Measurements from ENCODE around the gene TEKT5. TPM values are rescaled to one million over a fixed set of nuclear protein-coding genes. Genes with fewer than 3 reads are reported as not detected.
"Not testable (repeated sequence)": the region's sequence is repeated elsewhere in the genome, so short reads cannot be mapped to it uniquely, and the experiment has no call there.

The TEKT5 gene
- polyA plus RNA-seq, 6 donors from 2014 or later: 0.32 to 0.35 TPM; not detected in 4

GRCh38 chr16:10633429-10633828, 61.3 kb downstream of the TEKT5 start:
- not testable (repeated sequence) for H3K4me3 Mint-ChIP-seq; H3K4me1 Mint-ChIP-seq; DNase-seq; H3K27ac Mint-ChIP-seq; ATAC-seq (ENCODE audit: low read depth in 2 of 2)
- Mint-ChIP-seq H3K9me3 (peaks cover 0 to 14% (median 2%) of the 10 kb centered on the region in 7 donors), H3K27me3 (peaks cover 7 to 26% (median 21%) of the 10 kb centered on the region in 3 donors), H3K36me3 (peaks cover 0 to 12% of the 10 kb centered on the region in 2 donors)

GRCh38 chr16:10631886-10632285, 62.8 kb downstream of the TEKT5 start:
- peaks cover 0 to 5% (median 2%) of the 10 kb centered on the region in 3 donors for H3K4me1 Mint-ChIP-seq
- ATAC-seq (ENCODE audit: low read depth in 2 of 2) (no peak), DNase-seq (no peak)
- H3K27me3 Mint-ChIP-seq: peaks cover 7 to 25% (median 18%) of the 10 kb centered on the region in 3 donors
- no peak overlapping the region for H3K4me3 Mint-ChIP-seq
- no peak overlapping the region for H3K27ac Mint-ChIP-seq
- H3K36me3 Mint-ChIP-seq: peaks cover 0 to 12% of the 10 kb centered on the region in 2 donors
- peaks cover 0 to 14% (median 2%) of the 10 kb centered on the region in 7 donors for H3K9me3 Mint-ChIP-seq

DNA sequence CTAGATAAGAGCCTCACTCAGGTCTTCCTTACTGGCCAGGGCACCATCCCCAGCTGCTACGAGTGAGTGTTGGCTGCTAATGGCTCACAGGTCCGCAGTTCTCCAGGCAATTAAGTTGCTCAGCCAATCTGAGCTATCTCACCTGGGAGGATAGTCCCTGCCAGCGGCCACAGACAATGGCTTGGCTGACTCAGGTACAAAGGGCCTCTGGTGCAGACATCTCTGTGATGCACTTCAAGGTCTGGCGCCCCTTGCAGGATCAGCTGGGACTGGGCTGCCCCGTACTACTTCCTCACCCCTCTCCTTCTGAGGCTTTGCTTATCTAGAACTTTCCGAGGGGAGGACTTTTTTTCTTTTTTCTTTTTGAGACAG, 65.2 kb downstream of the TEKT5 start:
- ATAC-seq (ENCODE audit: low read depth in 2 of 2) (no peak), DNase-seq (no peak)
- peaks cover 0 to 6% (median 3%) of the 10 kb centered on the region in 7 donors for H3K9me3 Mint-ChIP-seq
- H3K27me3 Mint-ChIP-seq: peaks cover 13 to 25% (median 23%) of the 10 kb centered on the region in 3 donors
- H3K27ac Mint-ChIP-seq: no peak overlapping the region
- peaks cover 0 to 5% (median 3%) of the 10 kb centered on the region in 3 donors for H3K4me1 Mint-ChIP-seq
- H3K4me3 Mint-ChIP-seq: no peak overlapping the region
- H3K36me3 Mint-ChIP-seq: peaks cover 0 to 10% of the 10 kb centered on the region in 2 donors

GRCh38 chr16:10625595-10626357, 69.0 kb downstream of the TEKT5 start:
- H3K4me1 Mint-ChIP-seq: peaks cover 0 to 10% (median 8%) of the 10 kb centered on the region in 3 donors

GRCh38 chr16:10624527-10624926, 70.2 kb downstream of the TEKT5 start:
- ATAC-seq (ENCODE audit: low read depth in 2 of 2): no peak
- peaks cover 0 to 4% (median 0%) of the 10 kb centered on the region in 7 donors for H3K9me3 Mint-ChIP-seq
- H3K4me3 Mint-ChIP-seq: no peak overlapping the region
- peaks cover 4 to 15% (median 15%) of the 10 kb centered on the region in 3 donors for H3K4me1 Mint-ChIP-seq
- peaks cover 6 to 19% (median 17%) of the 10 kb centered on the region in 3 donors for H3K27me3 Mint-ChIP-seq
- no peaks in the 10 kb centered on the region for H3K36me3 Mint-ChIP-seq
- H3K27ac Mint-ChIP-seq: no peak overlapping the region
- DNase-seq: no peak

More at GRCh38 chr16:10625595-10626357, 69.0 kb downstream of the TEKT5 start:
- peaks cover 0 to 4% (median 0%) of the 10 kb centered on the region in 7 donors for H3K9me3 Mint-ChIP-seq
- no peak overlapping the region for H3K4me3 Mint-ChIP-seq
- H3K27me3 Mint-ChIP-seq: peaks cover 6 to 9% (median 8%) of the 10 kb centered on the region in 3 donors
- DNase-seq (no peak), ATAC-seq (ENCODE audit: low read depth in 2 of 2) (no peak)
- H3K36me3 Mint-ChIP-seq: no peaks in the 10 kb centered on the region
- no peak overlapping the region for H3K27ac Mint-ChIP-seq

GRCh38 chr16:10623059-10623458, 71.7 kb downstream of the TEKT5 start:
- Mint-ChIP-seq H3K4me3 (no peak overlapping the region), H3K9me3 (peaks cover 0 to 4% (median 0%) of the 10 kb centered on the region in 7 donors), H3K4me1 (peaks cover 13 to 24% (median 21%) of the 10 kb centered on the region in 3 donors), H3K27me3 (peaks cover 6 to 33% (median 30%) of the 10 kb centered on the region in 3 donors), H3K36me3 (no peaks in the 10 kb centered on the region), H3K27ac (peak overlapping the region in 2 of 6 donors; percentile 38 to 78)
- no peak for DNase-seq
- no peak for ATAC-seq (ENCODE audit: low read depth in 2 of 2)

GRCh38 chr16:10622036-10622921, 72.5 kb downstream of the TEKT5 start:
- no peak overlapping the region for H3K27ac Mint-ChIP-seq
- H3K4me1 Mint-ChIP-seq: peaks cover 13 to 24% (median 20%) of the 10 kb centered on the region in 3 donors
- DNase-seq: no peak
- H3K27me3 Mint-ChIP-seq: peaks cover 6 to 40% (median 37%) of the 10 kb centered on the region in 3 donors
- no peak overlapping the region for H3K4me3 Mint-ChIP-seq
- H3K36me3 Mint-ChIP-seq: no peaks in the 10 kb centered on the region
- no peak for ATAC-seq (ENCODE audit: low read depth in 2 of 2)
- peaks cover 0 to 4% (median 0%) of the 10 kb centered on the region in 7 donors for H3K9me3 Mint-ChIP-seq

DNA sequence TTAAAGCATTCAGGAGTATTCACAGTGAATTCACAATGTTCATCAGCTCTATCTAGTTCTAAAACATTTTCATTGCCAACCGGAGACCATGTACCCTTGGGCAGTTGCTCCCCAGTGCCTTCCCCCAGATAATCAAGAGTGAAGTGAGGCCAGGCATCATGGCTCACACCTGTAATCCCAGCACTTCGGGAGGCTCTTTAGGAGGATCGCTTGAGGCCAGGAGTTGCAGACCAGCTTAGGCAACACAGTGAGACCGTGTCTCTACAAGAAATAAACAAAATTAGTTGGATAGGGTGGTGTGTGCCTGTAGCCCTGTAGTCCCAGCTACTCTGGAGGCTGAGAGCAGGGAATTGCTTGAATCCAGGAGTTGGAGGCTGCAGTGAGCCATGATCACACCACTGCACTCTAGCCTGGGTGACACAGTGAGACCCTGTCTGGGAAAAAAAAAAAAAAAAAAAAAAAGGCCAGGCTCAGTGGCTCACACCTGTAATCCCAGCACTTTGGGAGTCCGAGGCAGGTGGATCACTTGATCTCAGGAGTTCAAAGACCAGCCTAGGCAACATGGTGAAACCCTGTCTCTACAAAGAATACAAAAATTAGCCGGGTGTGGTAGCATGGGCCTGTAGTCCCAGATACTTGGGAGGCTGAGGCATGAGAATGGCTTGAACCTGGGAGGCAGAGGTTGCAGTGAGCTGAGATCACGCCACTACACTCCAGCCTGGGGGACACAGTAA, 73.3 kb downstream of the TEKT5 start:
- not testable (repeated sequence) for ATAC-seq (ENCODE audit: low read depth in 2 of 2); H3K36me3 Mint-ChIP-seq; H3K4me3 Mint-ChIP-seq; DNase-seq; H3K9me3 Mint-ChIP-seq
- peaks cover 13 to 24% (median 16%) of the 10 kb centered on the region in 3 donors for H3K4me1 Mint-ChIP-seq
- peaks cover 6 to 43% (median 36%) of the 10 kb centered on the region in 3 donors for H3K27me3 Mint-ChIP-seq
- peak overlapping the region in 2 of 6 donors; percentile 19 to 82 for H3K27ac Mint-ChIP-seq

GRCh38 chr16:10620120-10620519, 74.6 kb downstream of the TEKT5 start:
- peaks cover 0 to 43% (median 36%) of the 10 kb centered on the region in 3 donors for H3K27me3 Mint-ChIP-seq
- DNase-seq: no peak
- ATAC-seq (ENCODE audit: low read depth in 2 of 2): no peak
- H3K36me3 Mint-ChIP-seq: no peaks in the 10 kb centered on the region
- peak overlapping the region in 6 of 8 donors; percentile 40 to 83 (median 72) for H3K4me3 Mint-ChIP-seq
- H3K4me1 Mint-ChIP-seq: peaks cover 17 to 24% (median 20%) of the 10 kb centered on the region in 3 donors
- peak overlapping the region in 3 of 6 donors; percentile 50 to 88 (median 71) for H3K27ac Mint-ChIP-seq
- H3K9me3 Mint-ChIP-seq: peaks cover 0 to 4% (median 0%) of the 10 kb centered on the region in 7 donors

GRCh38 chr16:10619271-10619849, 75.4 kb downstream of the TEKT5 start:
- peaks cover 0 to 36% (median 35%) of the 10 kb centered on the region in 3 donors for H3K27me3 Mint-ChIP-seq
- DNase-seq: peak; percentile 51
- peak overlapping the region; percentile 24 to 83 (median 72) for H3K4me3 Mint-ChIP-seq
- no peaks in the 10 kb centered on the region for H3K9me3 Mint-ChIP-seq
- no peaks in the 10 kb centered on the region for H3K36me3 Mint-ChIP-seq
- peak overlapping the region in 5 of 6 donors; percentile 17 to 88 (median 71) for H3K27ac Mint-ChIP-seq
- peak; percentile 91 to 92 for ATAC-seq (ENCODE audit: low read depth in 2 of 2)
- peaks cover 21 to 28% (median 24%) of the 10 kb centered on the region in 3 donors for H3K4me1 Mint-ChIP-seq

DNA sequence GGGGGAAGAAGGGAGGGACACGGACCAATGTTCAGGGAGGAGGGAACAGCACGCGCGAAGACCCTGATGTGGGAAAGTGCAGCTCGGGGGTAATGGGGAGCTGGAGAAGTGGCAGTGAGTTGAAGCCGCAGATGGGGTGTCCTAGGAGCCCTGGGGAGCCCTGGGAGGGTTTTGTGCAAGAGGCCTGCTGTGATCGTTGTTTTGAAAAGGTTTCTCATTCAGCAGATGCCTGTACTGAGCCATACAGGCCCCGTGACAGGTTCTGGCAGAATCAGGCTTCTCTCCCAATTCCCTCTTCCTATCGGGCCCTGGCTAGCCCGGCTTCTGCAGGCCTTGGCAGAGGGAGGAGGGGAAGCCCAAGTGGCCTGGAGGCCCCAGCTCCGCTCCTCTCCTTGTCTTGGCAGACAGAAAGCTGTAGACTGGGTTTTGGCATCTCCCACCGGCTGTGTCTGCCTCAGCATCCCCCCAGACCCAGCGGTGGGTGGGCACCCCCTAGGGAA, 76.0 kb downstream of the TEKT5 start:
- DNase-seq: no peak
- Mint-ChIP-seq H3K4me3 (peak overlapping the region in 6 of 8 donors; percentile 21 to 82 (median 66)), H3K27ac (peak overlapping the region in 3 of 6 donors; percentile 63 to 80 (median 74)), H3K36me3 (no peaks in the 10 kb centered on the region), H3K4me1 (peaks cover 27 to 30% (median 27%) of the 10 kb centered on the region in 3 donors), H3K9me3 (no peaks in the 10 kb centered on the region), H3K27me3 (peaks cover 3 to 34% (median 34%) of the 10 kb centered on the region in 3 donors)
- ATAC-seq (ENCODE audit: low read depth in 2 of 2): no peak
